ENCODE results near the gene ARHGEF7.

ARHGEF7 gene

GRCh38 chr13:111303559-111303958, 188.4 kb downstream of the ARHGEF7 start:
- no peak for DNase-seq (ENCODE audit: low read depth)

- no peak for DNase-seq (ENCODE audit: low read depth)
These were observed 189.0 kb downstream of the ARHGEF7 start for GRCh38 chr13:111304041-111304544.

- no peak for DNase-seq (ENCODE audit: low read depth)
These were observed 189.6 kb downstream of the ARHGEF7 start for GRCh38 chr13:111304603-111305289.

GRCh38 chr13:111312944-111313590, 198.0 kb downstream of the ARHGEF7 start:
- no peak for DNase-seq (ENCODE audit: low read depth)

GRCh38 chr13:111313911-111314425, 198.9 kb downstream of the ARHGEF7 start:
- no peak for DNase-seq (ENCODE audit: low read depth)

GRCh38 chr13:111314852-111315251, 199.7 kb downstream of the ARHGEF7 start:
- DNase-seq (ENCODE audit: low read depth): no peak

- peak; percentile 34 for DNase-seq (ENCODE audit: low read depth)
These were observed 200.4 kb downstream of the ARHGEF7 start for GRCh38 chr13:111315347-111315995.

- DNase-seq (ENCODE audit: low read depth): no peak
These were observed 201.1 kb downstream of the ARHGEF7 start for GRCh38 chr13:111316161-111316730.

GRCh38 chr13:111317042-111317550, 202.0 kb downstream of the ARHGEF7 start:
- no peak for DNase-seq (ENCODE audit: low read depth)

- DNase-seq (ENCODE audit: low read depth): no peak
These were observed 202.6 kb downstream of the ARHGEF7 start for GRCh38 chr13:111317571-111318345.

GRCh38 chr13:111318386-111318785, 203.3 kb downstream of the ARHGEF7 start:
- no peak for DNase-seq (ENCODE audit: low read depth)

- no peak for DNase-seq (ENCODE audit: low read depth)
These were observed 204.4 kb downstream of the ARHGEF7 start for GRCh38 chr13:111319521-111319920.

GRCh38 chr13:111319998-111320911, 205.1 kb downstream of the ARHGEF7 start, which contains the start of gene TEX29:
TSS of gene TEX29 (plus strand) at chr13:111320642. CDS start at chr13:111320891, 249 bp downstream.
- DNase-seq (ENCODE audit: low read depth): no peak

GRCh38 chr13:111322001-111322915, 207.1 kb downstream of the ARHGEF7 start:
- no peak for DNase-seq (ENCODE audit: low read depth)

GRCh38 chr13:111322916-111323331, 207.8 kb downstream of the ARHGEF7 start:
- DNase-seq (ENCODE audit: low read depth): no peak

- no peak for DNase-seq (ENCODE audit: low read depth)
These were observed 208.4 kb downstream of the ARHGEF7 start for GRCh38 chr13:111323549-111323948.

GRCh38 chr13:111323950-111324651, 209.0 kb downstream of the ARHGEF7 start:
- no peak for DNase-seq (ENCODE audit: low read depth)

- DNase-seq (ENCODE audit: low read depth): no peak
These were observed 209.6 kb downstream of the ARHGEF7 start for GRCh38 chr13:111324736-111325135.
